ENCODE data around the gene ATRX.
"Not testable (repeated sequence)": the region's sequence is repeated elsewhere in the genome, so short reads cannot be mapped to it uniquely, and the experiment has no call there.

Gene ATRX

GRCh38 chrX:77785486-77786364, at the start of gene ATRX:
TSS of gene ATRX (minus strand) at chrX:77786216. CDS start at chrX:77786001, 215 bp downstream.
- Histone ChIP-seq H3K9ac (peak within 1 kb of the TSS; percentile 96), H3K9me3 (peaks cover 3% of the 10 kb centered on the region; the same call in 1 of the 2 replicates), H3K27me3 (peaks cover 16% of the 10 kb centered on the region; the same call in 1 of the 2 replicates), H3K4me3 (peak within 1 kb of the TSS; percentile 72), H3K36me3 (no peaks in the 10 kb centered on the region; the same call in 1 of the 2 replicates), H3K27ac (peak within 1 kb of the TSS; percentile 97), H3K4me2 (peak within 1 kb of the TSS; percentile 75), H3K4me1 (peaks cover 7% of the 10 kb centered on the region; the same call in 1 of the 2 replicates), H4K20me1 (peaks cover 45% of the 10 kb centered on the region)
- no peak for TF ChIP-seq Cebpa-rat (IDR thresholded peaks at IDR 0.05)

GRCh38 chrX:77831544-77831943, 45.5 kb upstream of the ATRX start:
- not testable (repeated sequence) for H4K20me1 ChIP-seq, H3K4me3 ChIP-seq

GRCh38 chrX:77821989-77822388, 36.0 kb upstream of the ATRX start:
- H3K9me3 ChIP-seq = peaks cover 24% of the 10 kb centered on the region
- H3K9ac ChIP-seq, H4K20me1 ChIP-seq, H3K4me3 ChIP-seq, H3K4me2 ChIP-seq, H3K4me1 ChIP-seq, H3K27ac ChIP-seq: not testable (repeated sequence)
- H3K27me3 ChIP-seq = peaks cover 31% of the 10 kb centered on the region
- peaks cover 27% of the 10 kb centered on the region for H3K36me3 ChIP-seq

More at GRCh38 chrX:77831544-77831943, 45.5 kb upstream of the ATRX start:
- H3K4me1 ChIP-seq, H3K27ac ChIP-seq, H3K9me3 ChIP-seq, H3K4me2 ChIP-seq, H3K9ac ChIP-seq: not testable (repeated sequence)
- Histone ChIP-seq H3K36me3 (peaks cover 29% of the 10 kb centered on the region), H3K27me3 (peaks cover 43% of the 10 kb centered on the region)

GRCh38 chrX:77820091-77820727, 34.2 kb upstream of the ATRX start:
- H3K4me2 ChIP-seq = no peak overlapping the region
- peaks cover 22% of the 10 kb centered on the region for H3K9me3 ChIP-seq
- H3K27me3 ChIP-seq = peaks cover 26% of the 10 kb centered on the region
- no peaks in the 10 kb centered on the region for H3K4me1 ChIP-seq
- H3K4me3 ChIP-seq = no peak overlapping the region
- no peak for TF ChIP-seq Cebpa-rat (IDR thresholded peaks at IDR 0.05)
- H3K36me3 ChIP-seq = peaks cover 24% of the 10 kb centered on the region
- no peaks in the 10 kb centered on the region for H4K20me1 ChIP-seq
- no peak overlapping the region for H3K9ac ChIP-seq
- no peak overlapping the region for H3K27ac ChIP-seq

GRCh38 chrX:77814210-77814609, 28.2 kb upstream of the ATRX start:
- no peak for TF ChIP-seq Cebpa-rat (IDR thresholded peaks at IDR 0.05)
- Histone ChIP-seq H3K36me3 (no peaks in the 10 kb centered on the region), H3K4me1 (no peaks in the 10 kb centered on the region), H3K27me3 (peaks cover 21% of the 10 kb centered on the region; the same call in 1 of the 2 replicates), H3K4me2 (no peak overlapping the region), H4K20me1 (no peaks in the 10 kb centered on the region), H3K27ac (no peak overlapping the region), H3K9ac (no peak overlapping the region), H3K4me3 (no peak overlapping the region), H3K9me3 (no peaks in the 10 kb centered on the region; the same call in 1 of the 2 replicates)

- H3K9me3 ChIP-seq = no peaks in the 10 kb centered on the region; the same call in none of the 2 replicates
- no peak overlapping the region for H3K27ac ChIP-seq
- H3K4me2 ChIP-seq = no peak overlapping the region
- peaks cover 4% of the 10 kb centered on the region; the same call in 1 of the 2 replicates for H3K27me3 ChIP-seq
- no peak overlapping the region for H3K9ac ChIP-seq
- no peaks in the 10 kb centered on the region for H4K20me1 ChIP-seq
- no peak overlapping the region for H3K4me3 ChIP-seq
- TF ChIP-seq Cebpa-rat (IDR thresholded peaks at IDR 0.05) = no peak
- H3K4me1 ChIP-seq = no peaks in the 10 kb centered on the region
- no peaks in the 10 kb centered on the region for H3K36me3 ChIP-seq
Observed at GRCh38 chrX:77802201-77802600, 16.2 kb upstream of the ATRX start.

GRCh38 chrX:77795124-77795523, 9.1 kb upstream of the ATRX start:
- TF ChIP-seq Cebpa-rat (IDR thresholded peaks at IDR 0.05) = no peak

GRCh38 chrX:77793946-77794345, 7.9 kb upstream of the ATRX start:
- no peaks in the 10 kb centered on the region for H3K36me3 ChIP-seq
- peaks cover 7% of the 10 kb centered on the region; the same call in 1 of the 2 replicates for H3K27me3 ChIP-seq
- no peaks in the 10 kb centered on the region for H3K4me1 ChIP-seq
- H3K9ac ChIP-seq = no peak overlapping the region
- H3K4me3 ChIP-seq = no peak overlapping the region
- no peaks in the 10 kb centered on the region for H4K20me1 ChIP-seq
- TF ChIP-seq Cebpa-rat (IDR thresholded peaks at IDR 0.05) = no peak
- H3K27ac ChIP-seq = no peak overlapping the region
- H3K9me3 ChIP-seq = no peaks in the 10 kb centered on the region
- no peak overlapping the region for H3K4me2 ChIP-seq

More at GRCh38 chrX:77795124-77795523, 9.1 kb upstream of the ATRX start:
- Histone ChIP-seq H3K4me1 (no peaks in the 10 kb centered on the region), H3K4me3 (no peak overlapping the region), H4K20me1 (no peaks in the 10 kb centered on the region), H3K27ac (no peak overlapping the region), H3K27me3 (peaks cover 6% of the 10 kb centered on the region; the same call in 1 of the 2 replicates), H3K9me3 (no peaks in the 10 kb centered on the region), H3K36me3 (no peaks in the 10 kb centered on the region), H3K9ac (no peak overlapping the region), H3K4me2 (no peak overlapping the region)

GRCh38 chrX:77788050-77788449, 2.0 kb upstream of the ATRX start:
- no peak overlapping the region for H3K4me3 ChIP-seq
- no peak overlapping the region for H3K4me2 ChIP-seq
- H3K27ac ChIP-seq = no peak overlapping the region
- H3K27me3 ChIP-seq = peaks cover 16% of the 10 kb centered on the region; the same call in 1 of the 2 replicates
- peaks cover 21% of the 10 kb centered on the region for H4K20me1 ChIP-seq
- H3K4me1 ChIP-seq = peaks cover 7% of the 10 kb centered on the region; the same call in 1 of the 2 replicates
- H3K9ac ChIP-seq = no peak overlapping the region
- H3K9me3 ChIP-seq = peaks cover 3% of the 10 kb centered on the region; the same call in 1 of the 2 replicates
- no peaks in the 10 kb centered on the region; the same call in 1 of the 2 replicates for H3K36me3 ChIP-seq
- no peak for TF ChIP-seq Cebpa-rat (IDR thresholded peaks at IDR 0.05)

- peak overlapping the region; percentile 42 for H3K4me2 ChIP-seq
- peaks cover 16% of the 10 kb centered on the region; the same call in 1 of the 2 replicates for H3K27me3 ChIP-seq
- no peak for TF ChIP-seq Cebpa-rat (IDR thresholded peaks at IDR 0.05)
- H3K36me3 ChIP-seq = no peaks in the 10 kb centered on the region; the same call in 1 of the 2 replicates
- H3K4me1 ChIP-seq = peaks cover 7% of the 10 kb centered on the region; the same call in 1 of the 2 replicates
- H3K4me3 ChIP-seq = peak overlapping the region; percentile 72
- peak overlapping the region; percentile 96 for H3K9ac ChIP-seq
- H3K9me3 ChIP-seq = peaks cover 3% of the 10 kb centered on the region; the same call in 1 of the 2 replicates
- H3K27ac ChIP-seq = peak overlapping the region; percentile 97
- peaks cover 39% of the 10 kb centered on the region for H4K20me1 ChIP-seq
Observed at GRCh38 chrX:77786365-77786680, 307 bp upstream of the ATRX start.
